NB4 (cell line): Measurements from ENCODE around the gene MET.

Experiments
- CTCF ChIP-seq: IDR thresholded peaks from one replicate; pipeline ENCODE4 v1.5.1; 2012; ENCODE audit warnings: low read depth, low read length
- MAX ChIP-seq: IDR thresholded peaks from 2 replicates; pipeline ENCODE4 v1.6.1; 2011; ENCODE audit warnings: low read depth, low read length
- MYC ChIP-seq: IDR thresholded peaks from 2 replicates; pipeline ENCODE4 v1.6.1; 2011; ENCODE audit warnings: low read depth, low read length
- POLR2A ChIP-seq: IDR thresholded peaks from 2 replicates; pipeline ENCODE4 v1.6.1; 2011; ENCODE audit warnings: mild to moderate bottlenecking; ENCODE audit not compliant: insufficient read length; ENCODE audit errors: extremely low read depth

DNA sequence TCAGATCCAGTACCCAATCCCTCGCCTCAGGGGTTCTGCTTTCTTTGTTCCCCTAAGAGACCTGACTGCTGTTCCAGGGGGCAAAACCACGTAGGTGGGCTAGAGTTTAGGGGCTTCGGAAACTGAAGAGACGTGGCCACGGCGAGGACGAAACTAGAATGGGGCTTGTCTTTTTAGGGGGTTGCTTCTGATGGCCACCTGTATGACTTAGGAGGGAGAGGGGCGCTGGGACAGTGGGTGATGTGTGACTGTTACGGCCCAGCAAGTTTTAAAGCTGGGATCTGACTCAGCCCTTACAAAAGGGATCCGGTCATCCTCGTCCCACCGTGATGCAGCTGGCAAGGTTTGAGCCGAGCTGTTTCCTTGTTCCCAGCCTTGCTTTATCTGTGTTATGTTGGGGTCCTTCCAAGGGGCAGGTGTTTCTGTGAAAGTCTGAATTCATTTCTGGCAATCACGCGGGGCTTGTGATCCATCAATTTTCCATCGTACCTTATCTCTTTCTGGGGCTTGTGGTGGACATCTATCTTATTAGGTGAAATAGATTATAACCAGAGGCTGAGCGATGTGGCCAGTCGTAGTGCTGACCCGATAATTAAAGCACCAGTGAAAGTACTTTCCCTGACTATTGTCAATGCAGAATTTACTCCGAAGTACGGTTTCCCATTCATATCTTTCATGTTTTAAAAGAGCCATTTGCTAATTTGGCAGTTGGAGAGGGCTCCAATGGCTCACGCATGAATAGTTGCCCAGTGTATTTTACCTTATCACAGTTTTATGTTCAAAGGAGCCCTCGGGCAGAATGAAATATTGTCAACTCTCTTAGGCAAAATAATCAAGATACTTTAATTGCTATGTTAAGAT is 830 bp downstream of the MET start:
- no peak for TF ChIP-seq CTCF
- TF ChIP-seq POLR2A: no peak
- no peak for TF ChIP-seq MAX
- no peak for TF ChIP-seq MYC
